ENCODE results near the gene MAPKAP1. TPM values are rescaled to one million over a fixed set of nuclear protein-coding genes. Genes with fewer than 3 reads are reported as not detected.

Gene MAPKAP1
- total RNA-seq, 2 experiments from 2014 or later: 54.8 to 57.4 TPM

GRCh38 chr9:125439434-125440272, 267.4 kb downstream of the MAPKAP1 start:
- intact Hi-C loops (cut with micrococcal nuclease): no loop called here
- no peak for DNase-seq
- H3K9me3 Mint-ChIP-seq: no peaks in the 10 kb centered on the region
- H3K27me3 Mint-ChIP-seq (ENCODE audit: low read depth): no peaks in the 10 kb centered on the region
- no peak overlapping the region for H3K27ac Mint-ChIP-seq
- CTCF ChIA-PET: no interaction called here
- H3K4me1 Mint-ChIP-seq (ENCODE audit: low read depth): no peaks in the 10 kb centered on the region
- H3K4me3 Mint-ChIP-seq: no peak overlapping the region
- peaks cover 4% of the 10 kb centered on the region for H3K36me3 Mint-ChIP-seq (ENCODE audit: low read depth)

GRCh38 chr9:125438506-125439433, 268.2 kb downstream of the MAPKAP1 start:
- Mint-ChIP-seq H3K4me1 (ENCODE audit: low read depth) (no peaks in the 10 kb centered on the region), H3K27me3 (ENCODE audit: low read depth) (no peaks in the 10 kb centered on the region), H3K4me3 (no peak overlapping the region), H3K27ac (no peak overlapping the region), H3K36me3 (ENCODE audit: low read depth) (peaks cover 4% of the 10 kb centered on the region), H3K9me3 (no peaks in the 10 kb centered on the region)
- no peak for DNase-seq
- CTCF ChIA-PET: no interaction called here
- intact Hi-C loops (cut with micrococcal nuclease): no loop called here

GRCh38 chr9:125437771-125438221, 269.2 kb downstream of the MAPKAP1 start:
- intact Hi-C loops (cut with micrococcal nuclease): no loop called here

GRCh38 chr9:125436613-125437443, 270.2 kb downstream of the MAPKAP1 start:
- H3K36me3 Mint-ChIP-seq (ENCODE audit: low read depth): no peaks in the 10 kb centered on the region
- intact Hi-C loops (cut with micrococcal nuclease): no loop called here
- DNase-seq: no peak
- H3K27me3 Mint-ChIP-seq (ENCODE audit: low read depth): no peaks in the 10 kb centered on the region
- CTCF ChIA-PET: no interaction called here
- H3K4me1 Mint-ChIP-seq (ENCODE audit: low read depth): no peaks in the 10 kb centered on the region
- no peaks in the 10 kb centered on the region for H3K9me3 Mint-ChIP-seq
- no peak overlapping the region for H3K4me3 Mint-ChIP-seq
- H3K27ac Mint-ChIP-seq: no peak overlapping the region

More at GRCh38 chr9:125437771-125438221, 269.2 kb downstream of the MAPKAP1 start:
- Mint-ChIP-seq H3K4me3 (no peak overlapping the region), H3K36me3 (ENCODE audit: low read depth) (peaks cover 2% of the 10 kb centered on the region), H3K27me3 (ENCODE audit: low read depth) (no peaks in the 10 kb centered on the region), H3K4me1 (ENCODE audit: low read depth) (no peaks in the 10 kb centered on the region), H3K27ac (no peak overlapping the region), H3K9me3 (no peaks in the 10 kb centered on the region)
- DNase-seq: no peak
- CTCF ChIA-PET: no interaction called here

- intact Hi-C loops (cut with micrococcal nuclease): no loop called here
- Mint-ChIP-seq H3K4me3 (no peak overlapping the region), H3K27me3 (ENCODE audit: low read depth) (no peaks in the 10 kb centered on the region), H3K36me3 (ENCODE audit: low read depth) (no peaks in the 10 kb centered on the region), H3K4me1 (ENCODE audit: low read depth) (no peaks in the 10 kb centered on the region), H3K9me3 (no peaks in the 10 kb centered on the region), H3K27ac (no peak overlapping the region)
- CTCF ChIA-PET: no interaction called here
- DNase-seq: no peak
Measured at GRCh38 chr9:125435776-125436612, 271.0 kb downstream of the MAPKAP1 start.

- DNase-seq: no peak
- Mint-ChIP-seq H3K36me3 (ENCODE audit: low read depth) (no peaks in the 10 kb centered on the region), H3K27ac (no peak overlapping the region), H3K4me3 (no peak overlapping the region), H3K9me3 (no peaks in the 10 kb centered on the region), H3K27me3 (ENCODE audit: low read depth) (no peaks in the 10 kb centered on the region), H3K4me1 (ENCODE audit: low read depth) (no peaks in the 10 kb centered on the region)
- CTCF ChIA-PET: no interaction called here
- intact Hi-C loops (cut with micrococcal nuclease): no loop called here
Measured at GRCh38 chr9:125434986-125435775, 271.8 kb downstream of the MAPKAP1 start.

- H3K9me3 Mint-ChIP-seq: no peaks in the 10 kb centered on the region
- no peak for DNase-seq
- CTCF ChIA-PET: no interaction called here
- H3K27ac Mint-ChIP-seq: no peak overlapping the region
- H3K36me3 Mint-ChIP-seq (ENCODE audit: low read depth): no peaks in the 10 kb centered on the region
- H3K27me3 Mint-ChIP-seq (ENCODE audit: low read depth): no peaks in the 10 kb centered on the region
- H3K4me3 Mint-ChIP-seq: no peak overlapping the region
- intact Hi-C loops (cut with micrococcal nuclease): no loop called here
- H3K4me1 Mint-ChIP-seq (ENCODE audit: low read depth): no peaks in the 10 kb centered on the region
Measured at GRCh38 chr9:125433461-125434011, 273.5 kb downstream of the MAPKAP1 start.

GRCh38 chr9:125432715-125433385, 274.2 kb downstream of the MAPKAP1 start:
- H3K27ac Mint-ChIP-seq: no peak overlapping the region
- CTCF ChIA-PET: no interaction called here

GRCh38 chr9:125431741-125432271, 275.2 kb downstream of the MAPKAP1 start:
- Mint-ChIP-seq H3K4me1 (ENCODE audit: low read depth) (no peaks in the 10 kb centered on the region), H3K27ac (no peak overlapping the region), H3K4me3 (no peak overlapping the region), H3K9me3 (no peaks in the 10 kb centered on the region), H3K27me3 (ENCODE audit: low read depth) (no peaks in the 10 kb centered on the region), H3K36me3 (ENCODE audit: low read depth) (no peaks in the 10 kb centered on the region)
- no peak for DNase-seq
- CTCF ChIA-PET: no interaction called here
- intact Hi-C loops (cut with micrococcal nuclease): no loop called here

More at GRCh38 chr9:125432715-125433385, 274.2 kb downstream of the MAPKAP1 start:
- Mint-ChIP-seq H3K4me1 (ENCODE audit: low read depth) (no peaks in the 10 kb centered on the region), H3K27me3 (ENCODE audit: low read depth) (no peaks in the 10 kb centered on the region), H3K9me3 (no peaks in the 10 kb centered on the region), H3K4me3 (no peak overlapping the region), H3K36me3 (ENCODE audit: low read depth) (no peaks in the 10 kb centered on the region)
- no peak for DNase-seq
- intact Hi-C loops (cut with micrococcal nuclease): no loop called here

- no peaks in the 10 kb centered on the region for H3K9me3 Mint-ChIP-seq
- CTCF ChIA-PET: no interaction called here
- H3K36me3 Mint-ChIP-seq (ENCODE audit: low read depth): no peaks in the 10 kb centered on the region
- H3K27me3 Mint-ChIP-seq (ENCODE audit: low read depth): no peaks in the 10 kb centered on the region
- no peak overlapping the region for H3K4me3 Mint-ChIP-seq
- intact Hi-C loops (cut with micrococcal nuclease): no loop called here
- no peak for DNase-seq
- H3K27ac Mint-ChIP-seq: no peak overlapping the region
- H3K4me1 Mint-ChIP-seq (ENCODE audit: low read depth): no peaks in the 10 kb centered on the region
Measured at GRCh38 chr9:125431012-125431305, 276.0 kb downstream of the MAPKAP1 start.

All from activated naive CD4-positive, alpha-beta T cell treated with anti-CD3 and anti-CD28 coated beads for 36 hours (primary cell).